GM12865 (cell line): ENCODE data around the gene SBSN.

ENCODE experiments used
- DNase-seq: peaks from one replicate; pipeline ENCODE4 v3.0.0; 2010; ENCODE audit warnings: low read depth
- H3K4me3 ChIP-seq: 2 replicates; pipeline ENCODE4 v1.5.1; 2011; ENCODE audit warnings: mild to moderate bottlenecking, low read depth, low read length, control low read depth
- CTCF ChIP-seq: IDR thresholded peaks from 2 replicates; pipeline ENCODE4 v1.5.1; 2011; ENCODE audit warnings: low read length, control low read depth, low read depth, inconsistent platforms; ENCODE audit not compliant: insufficient read depth; ENCODE audit errors: missing control alignments

SBSN gene

GRCh38 chr19:35559281-35559659 lies 31.2 kb upstream of the SBSN start:
- DNase-seq = peak; percentile 83
- TF ChIP-seq CTCF = no peak
- peak overlapping the region; percentile 49 for H3K4me3 ChIP-seq

- no peak for TF ChIP-seq CTCF
- H3K4me3 ChIP-seq = peak overlapping the region; percentile 49
- peak; percentile 47 for DNase-seq
Measured at GRCh38 chr19:35558400-35559280, 30.5 kb upstream of the SBSN start.

GRCh38 chr19:35557539-35558399 lies 29.7 kb upstream of the SBSN start:
- H3K4me3 ChIP-seq = peak overlapping the region; percentile 49; the same call in 1 of the 2 replicates
- peak; percentile 46 for DNase-seq
- no peak for TF ChIP-seq CTCF

GRCh38 chr19:35556846-35557538 lies 28.9 kb upstream of the SBSN start:
- no peak for DNase-seq
- no peak overlapping the region for H3K4me3 ChIP-seq

GRCh38 chr19:35556025-35556590 lies 28.0 kb upstream of the SBSN start:
- H3K4me3 ChIP-seq = no peak overlapping the region
- TF ChIP-seq CTCF = no peak
- DNase-seq = no peak

More at GRCh38 chr19:35556846-35557538, 28.9 kb upstream of the SBSN start:
- TF ChIP-seq CTCF = no peak

- no peak overlapping the region for H3K4me3 ChIP-seq
- DNase-seq = peak; percentile 53
- TF ChIP-seq CTCF = no peak
Measured at GRCh38 chr19:35555301-35556005, 27.3 kb upstream of the SBSN start.
